ENCODE results near the gene MLH3. TPM values are rescaled to one million over a fixed set of nuclear protein-coding genes. Genes with fewer than 3 reads are reported as not detected.

MLH3 gene
- total and polyA plus RNA-seq, 2 of the 13 experiments (the other 11 are each of a cell fraction or from before 2014, with no cell fraction given): 14.4 to 24.8 TPM

GRCh38 chr14:75005357-75005756, 45.9 kb downstream of the MLH3 start (continued):
- TF ChIP-seq SIX1 (CRISPR knock-in tag; IDR thresholded peaks at IDR 0.05; ENCODE audit: borderline replicate concordance): no peak
- TF ChIP-seq RBM39 (IDR thresholded peaks at IDR 0.05; ENCODE audit: low read depth, low read length, poor library complexity, severe bottlenecking): no peak

- no peak overlapping the region for H2AFZ ChIP-seq (ENCODE audit: low read length)
- in situ Hi-C loops (cut with HindIII; ENCODE audit: extremely low pct_ligation_motif_present, low pct_unique_long_range_greater_than_20kb): loop anchor here (5.0 kb wide), 1 partner anchor 51 kb away; no protein-coding TSS in a partner anchor
- peak overlapping the region; percentile 50 for H3K27ac ChIP-seq (ENCODE audit: extremely low read length, insufficient read depth, low read length)
- DNase-seq (ENCODE audit: low spot score) (no peak), FAIRE-seq (peak; percentile 4), ATAC-seq (peak; percentile 23)
- POLR2A ChIA-PET: interaction anchor here (0.9 to 1.8 kb wide), 6 partner anchors 15 to 81 kb away, joined by 3 to 12 read pairs (median 4); partner anchors contain the start of genes PGF, RPS6KL1 and ZC2HC1C
- H3K9me3 ChIP-seq (ENCODE audit: low read length): peaks cover 5% of the 10 kb centered on the region
- H3K36me3 ChIP-seq (replicated peaks in 1 of 2; ENCODE audit: control insufficient read depth in 1 of 2, insufficient read depth in 2 of 2, low read length in 2 of 2): peaks cover 6 to 31% of the 10 kb centered on the region in 2 experiments; a peak in 4 of 5 replicates
- H3K4me3 ChIP-seq (replicated peaks in 1 of 3; ENCODE audit: insufficient read depth in 1 of 3, low read depth in 2 of 3, low read length in 3 of 3): peak overlapping the region; percentile 82 to 97 (median 92)
- BruUV-seq (replicated peaks): TSS peak; percentile 73
- H3K27me3 ChIP-seq (ENCODE audit: control insufficient read depth in 1 of 2, insufficient read depth in 2 of 2, low read length in 2 of 2): no peaks in the 10 kb centered on the region; a peak in 1 of 5 replicates
- H3K4me2 ChIP-seq (ENCODE audit: low read depth, low read length): peak overlapping the region; percentile 95
- 5% methylated on average over 10 of the region's 18 CpGs for WGBS (ENCODE audit: low lambda C conversion rate)
- H3K79me2 ChIP-seq (ENCODE audit: insufficient read depth, low read length): peaks cover 14% of the 10 kb centered on the region
- intact Hi-C loops (cut with micrococcal nuclease; ENCODE audit: unreplicated experiment): loop anchor here (2.0 to 10.0 kb wide), 2 partner anchors 49 to 61 kb away; partner anchors contain the start of genes ACYP1, PGF and ZC2HC1C
- H3K9ac ChIP-seq (ENCODE audit: insufficient read depth, low read depth, low read length): peak overlapping the region; percentile 85
- peaks cover 17% of the 10 kb centered on the region for H3K4me1 ChIP-seq (ENCODE audit: insufficient read depth, low read length)
- no peaks in the 10 kb centered on the region for H4K20me1 ChIP-seq (ENCODE audit: insufficient read depth, low read length)
- CTCF ChIA-PET (ENCODE audit: low intra/inter-chr PET ratio, low total read pairs): no interaction called here
- TF ChIP-seq FOXC1 (CRISPR knock-in tag; IDR thresholded peaks at IDR 0.05; ENCODE audit: borderline replicate concordance): 0 out of 2 replicates have a peak, but pooled peaks have one; percentile 45
- TF ChIP-seq ZNF318 (CRISPR knock-in tag; IDR thresholded peaks at IDR 0.05): peak; percentile 48; the same call in 1 of the 2 replicates
- TF ChIP-seq EEA1 (CRISPR knock-in tag; IDR thresholded peaks at IDR 0.05; ENCODE audit: borderline replicate concordance): 0 out of 2 replicates have a peak, but pooled peaks have one; percentile 4
- 0 out of 2 replicates have a peak, but pooled peaks have one; percentile 50 for TF ChIP-seq NFIB (CRISPR knock-in tag; IDR thresholded peaks at IDR 0.05; ENCODE audit: borderline replicate concordance)
- TF ChIP-seq ZNF225 (CRISPR knock-in tag; IDR thresholded peaks at IDR 0.05): peak; percentile 46; the same call in 1 of the 2 replicates
- no peak for TF ChIP-seq HNRNPUL1 (IDR thresholded peaks at IDR 0.05; ENCODE audit: low read depth, low read length)
- TF ChIP-seq LCORL (IDR thresholded peaks at IDR 0.05): no peak
- TF ChIP-seq LCORL (CRISPR knock-in tag; IDR thresholded peaks at IDR 0.05): 0 out of 2 replicates have a peak, but pooled peaks have one; percentile 22
- TF ChIP-seq ZNF605 (CRISPR knock-in tag; IDR thresholded peaks at IDR 0.05): peak; percentile 62; the same call in 1 of the 2 replicates
- TF ChIP-seq ZNF430 (CRISPR knock-in tag; IDR thresholded peaks at IDR 0.05): 0 out of 2 replicates have a peak, but pooled peaks have one; percentile 30
- 0 out of 2 replicates have a peak, but pooled peaks have one; percentile 41 for TF ChIP-seq ZNF761 (CRISPR knock-in tag; conservative IDR thresholded peaks at IDR 0.05)
These were observed 47.8 kb downstream of the MLH3 start for GRCh38 chr14:75003250-75004027.

All from HepG2 (cell line).